ENCODE measurements around the gene KLHDC7A. TPM values are rescaled to one million over a fixed set of nuclear protein-coding genes. Genes with fewer than 3 reads are reported as not detected.

The KLHDC7A gene
- polyA plus RNA-seq, 1 donor: 9.7 TPM

GRCh38 chr1:18501833-18502232, 21.1 kb downstream of the KLHDC7A start:
- no peak for DNase-seq

DNA sequence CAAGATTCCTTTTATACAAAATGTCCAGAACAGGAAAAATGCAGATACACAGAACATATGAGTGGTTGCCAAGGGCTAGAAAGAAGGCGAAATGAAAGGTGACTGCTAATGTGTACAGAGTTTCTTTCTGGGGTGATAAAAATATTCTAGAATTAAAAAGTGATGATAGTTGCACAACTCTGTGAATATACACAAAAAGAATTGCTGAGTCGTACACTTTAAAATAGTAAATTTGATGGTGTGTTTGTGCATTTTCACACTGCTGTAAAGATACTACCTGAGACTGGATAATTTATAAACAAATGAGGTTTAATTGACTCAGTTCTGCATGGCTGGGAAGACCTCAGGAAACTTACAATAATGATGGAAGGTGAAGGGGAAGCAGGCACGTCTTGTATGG, 23.9 kb downstream of the KLHDC7A start:
- DNase-seq: no peak

- no peak for DNase-seq
These were observed 24.9 kb downstream of the KLHDC7A start for GRCh38 chr1:18505666-18506065.

- DNase-seq: no peak
These were observed 27.4 kb downstream of the KLHDC7A start for GRCh38 chr1:18508084-18508483.

DNA sequence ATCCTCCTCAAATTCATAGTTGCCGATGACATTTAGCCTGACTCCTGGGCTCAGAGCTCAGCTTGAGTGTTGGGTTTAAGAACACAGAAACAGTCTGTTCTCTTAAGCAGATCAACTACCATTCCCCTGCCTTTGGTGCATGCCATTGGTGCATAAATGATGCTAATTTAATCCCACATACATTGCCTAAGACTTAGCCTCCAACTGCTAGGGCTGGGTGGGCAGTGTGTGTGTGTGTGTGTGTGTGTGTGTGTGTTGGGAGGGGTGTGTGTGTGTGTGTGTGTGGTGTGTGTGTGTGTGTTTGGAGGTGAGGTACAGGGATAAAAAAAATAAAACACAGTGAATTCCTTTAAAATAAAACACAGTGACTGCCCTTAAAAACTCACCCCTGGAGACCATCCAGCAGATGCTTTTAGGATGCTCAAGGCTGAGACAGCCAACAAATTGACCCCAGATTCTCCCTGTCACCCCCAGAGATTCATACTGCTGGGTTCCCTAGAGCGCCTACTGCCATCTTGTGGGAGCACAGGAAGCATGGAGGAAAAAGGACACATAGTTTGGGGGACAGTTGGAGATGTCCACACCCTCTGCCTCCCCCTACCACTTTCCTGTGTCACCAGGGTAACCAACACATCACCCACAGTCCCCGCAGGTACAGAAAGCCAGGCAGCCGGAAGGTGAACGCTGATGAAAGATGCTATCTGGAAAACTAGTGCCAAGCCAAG, 30.6 kb downstream of the KLHDC7A start:
- DNase-seq: no peak

DNA sequence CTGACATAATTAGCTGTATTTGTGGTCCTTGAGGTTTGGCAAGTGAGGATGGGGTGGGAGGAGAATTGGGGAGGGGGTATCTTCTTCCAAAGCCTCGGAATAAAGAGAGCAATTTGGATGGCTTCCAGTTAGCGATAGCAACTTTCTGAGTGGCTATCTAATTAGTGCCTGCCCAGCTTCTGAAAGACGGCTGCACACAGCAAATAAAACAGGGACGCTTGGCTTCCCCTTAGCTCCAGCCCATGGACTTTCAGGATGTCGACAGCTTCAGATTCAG, 31.1 kb downstream of the KLHDC7A start:
- DNase-seq: no peak

GRCh38 chr1:18512883-18513282, 32.2 kb downstream of the KLHDC7A start:
- no peak for DNase-seq

DNA sequence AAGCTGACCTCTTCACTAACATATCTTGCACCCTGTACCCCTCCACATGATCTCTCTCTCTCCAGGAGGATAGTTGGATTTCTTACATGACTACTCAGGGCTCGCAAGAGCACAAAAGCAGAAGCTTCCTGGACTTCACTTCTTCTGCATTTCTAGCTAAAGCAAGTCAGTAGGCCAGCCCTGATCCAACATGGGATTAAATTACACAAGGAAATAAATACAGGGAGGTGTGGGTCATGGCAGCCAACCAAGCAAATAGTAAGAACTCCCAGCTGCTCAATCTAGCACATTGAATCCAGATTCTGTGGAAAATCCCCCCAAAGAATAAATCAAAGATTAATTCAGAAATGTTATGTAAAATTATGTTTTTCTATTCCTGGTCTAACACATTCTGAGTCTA, 33.3 kb downstream of the KLHDC7A start:
- no peak for DNase-seq

- no peak for DNase-seq
These were observed 34.5 kb downstream of the KLHDC7A start for GRCh38 chr1:18515120-18515667.

- DNase-seq: no peak
These were observed 35.7 kb downstream of the KLHDC7A start for GRCh38 chr1:18516473-18516872.

DNA sequence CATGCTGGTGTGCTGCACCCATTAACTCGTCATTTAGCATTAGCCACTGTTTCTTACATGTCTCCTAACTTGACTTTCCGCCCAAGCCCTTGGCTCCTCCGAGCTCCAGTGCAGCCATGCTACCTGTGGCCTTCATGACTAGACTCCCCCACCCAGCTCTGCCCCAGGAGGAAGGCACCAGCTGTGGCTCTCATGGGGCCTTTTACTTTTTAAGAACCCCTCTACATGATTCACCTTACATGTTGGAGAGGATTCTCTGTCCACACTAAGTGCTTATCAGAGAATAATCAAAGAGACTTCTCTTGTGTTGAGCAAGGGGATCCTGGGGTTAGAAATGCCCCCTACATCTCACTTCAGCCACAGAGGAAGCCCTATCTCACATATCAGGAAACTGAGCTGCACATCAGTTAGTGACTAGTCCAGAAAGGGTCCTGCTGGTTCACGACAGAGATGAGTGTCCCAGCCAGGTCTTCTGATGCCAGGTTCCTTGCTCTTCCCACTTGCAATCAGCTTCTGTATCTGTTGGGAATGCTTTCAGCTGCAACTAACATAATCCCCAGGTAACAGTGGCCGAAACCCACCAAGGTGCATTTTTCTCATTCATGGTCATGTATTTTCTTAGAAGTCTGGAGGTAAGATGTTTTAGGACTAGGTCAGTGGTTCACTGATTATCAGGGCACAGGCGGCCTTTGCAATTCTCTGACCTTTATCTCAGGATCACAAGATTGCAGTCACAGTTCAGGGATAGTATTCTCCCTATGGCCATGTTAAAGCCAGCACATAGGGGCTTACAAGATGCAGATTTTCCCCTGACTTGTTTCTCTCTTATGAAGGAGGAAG, 45.9 kb downstream of the KLHDC7A start:
- DNase-seq: no peak

DNA sequence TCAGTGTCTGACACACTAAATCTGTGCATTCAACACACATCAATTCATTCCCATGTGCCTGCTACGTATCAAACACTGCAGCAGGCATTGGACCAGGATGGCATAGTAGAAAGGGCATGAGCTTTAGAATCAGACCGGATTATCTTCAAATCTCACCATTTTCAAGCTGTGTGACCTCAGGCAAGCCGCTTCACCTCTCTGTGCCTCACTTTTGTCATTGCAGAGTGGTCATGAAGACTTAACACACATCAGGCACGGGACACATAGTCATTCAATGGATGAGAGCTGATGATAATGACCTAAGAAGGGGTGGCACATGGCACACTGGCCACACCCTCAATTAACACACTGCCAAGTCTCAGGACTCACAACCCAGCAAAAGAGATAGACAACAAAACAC, 46.8 kb downstream of the KLHDC7A start:
- no peak for DNase-seq

GRCh38 chr1:18527921-18528320, 47.2 kb downstream of the KLHDC7A start:
- no peak for DNase-seq

DNA sequence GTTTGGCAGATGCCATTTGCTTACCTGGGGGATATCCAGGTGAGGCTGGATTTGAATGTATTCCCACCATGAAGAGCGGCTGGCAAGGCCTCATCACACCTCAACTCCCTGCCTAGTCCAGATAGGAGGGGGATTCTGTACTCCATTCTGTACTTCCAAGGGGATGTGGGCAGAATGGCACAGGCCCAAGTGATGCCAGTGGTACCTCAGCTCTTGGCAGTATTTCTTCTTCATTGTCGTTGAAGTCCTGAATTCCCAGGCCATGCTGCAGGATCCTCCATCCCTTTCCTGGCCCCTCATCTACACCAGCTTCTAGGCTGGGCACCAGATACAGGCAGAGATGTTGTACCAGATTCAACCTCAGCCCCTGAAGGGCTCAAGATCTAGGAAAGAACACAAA, 47.9 kb downstream of the KLHDC7A start:
- DNase-seq: no peak

DNA sequence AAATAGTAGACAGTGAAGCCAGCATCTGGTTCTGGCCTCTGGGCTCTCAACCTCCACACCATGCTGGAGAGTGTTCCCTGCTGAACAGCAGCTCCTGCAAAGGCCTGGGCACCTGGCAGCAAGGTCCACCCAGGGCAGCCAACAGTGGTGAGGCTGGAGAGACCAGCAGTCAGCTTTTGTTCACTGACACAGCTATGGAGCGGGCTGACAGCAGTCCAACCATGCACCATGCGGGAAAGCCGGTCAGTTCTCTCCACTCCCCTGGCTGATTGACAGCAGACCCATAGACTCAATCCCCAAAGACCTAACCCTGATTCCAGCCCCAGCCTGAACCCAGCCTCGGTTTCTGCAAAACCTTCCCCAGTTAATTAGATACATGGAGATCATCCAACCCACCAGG, 49.0 kb downstream of the KLHDC7A start:
- DNase-seq: no peak

- no peak for DNase-seq
These were observed 50.1 kb downstream of the KLHDC7A start for GRCh38 chr1:18530587-18531502.

GRCh38 chr1:18531503-18531845, 50.7 kb downstream of the KLHDC7A start:
- DNase-seq: no peak

DNA sequence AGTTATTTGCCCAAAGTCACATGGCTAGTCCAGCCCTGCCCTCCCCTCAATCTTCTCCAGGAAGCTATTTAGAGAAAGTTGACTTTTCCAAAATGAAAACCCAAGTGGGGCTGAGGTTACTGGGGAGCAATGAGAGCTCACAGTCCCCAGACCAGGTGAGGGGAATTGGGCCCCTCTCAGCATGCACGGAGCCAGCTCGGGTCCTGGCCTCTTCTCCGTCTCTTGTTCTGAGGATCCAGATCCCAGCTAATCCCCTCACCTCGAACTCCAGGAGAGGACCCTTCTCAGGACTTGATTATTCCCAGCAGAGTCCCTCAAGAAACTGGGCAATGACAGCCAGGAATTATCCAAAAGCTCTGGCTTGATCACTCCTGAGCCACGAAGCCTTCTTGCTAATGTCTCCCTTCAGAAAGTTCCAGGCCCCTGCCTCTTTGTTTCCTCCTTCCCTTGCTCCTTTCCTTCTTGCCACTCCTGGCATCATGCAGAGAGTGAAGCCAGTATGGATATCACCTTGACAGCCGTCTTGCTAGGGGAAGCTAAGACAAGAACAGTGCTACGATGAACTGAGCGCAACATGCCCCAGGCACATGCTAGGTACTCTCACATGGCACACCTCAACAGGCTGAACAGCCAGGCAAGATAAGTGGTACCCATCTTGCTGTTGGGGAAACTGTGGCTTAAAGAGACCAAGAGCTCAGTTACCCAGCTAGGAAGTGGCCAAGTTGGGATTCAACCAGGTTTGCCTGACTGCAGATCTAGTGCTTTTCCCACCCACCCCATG, 51.9 kb downstream of the KLHDC7A start:
- no peak for DNase-seq

DNA sequence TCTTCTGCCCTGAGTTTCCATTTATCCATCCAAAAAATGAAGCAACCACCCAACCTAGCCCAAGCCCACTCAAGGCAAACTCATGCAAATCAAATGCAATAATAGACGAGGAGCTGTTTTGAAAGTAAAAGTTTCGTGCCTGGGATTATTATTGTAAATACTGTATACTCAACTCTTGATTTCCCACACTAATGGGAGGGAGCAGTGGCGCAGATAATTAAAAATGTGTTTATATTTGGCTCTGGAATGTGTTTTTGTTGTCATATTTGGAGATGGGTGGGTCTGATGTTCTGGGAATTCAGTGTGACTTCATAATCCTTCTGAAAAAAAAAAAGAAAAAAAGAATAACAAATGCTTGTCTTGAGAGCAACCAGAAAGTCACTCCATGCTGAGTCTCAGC, 52.5 kb downstream of the KLHDC7A start:
- no peak for DNase-seq

GRCh38 chr1:18534810-18535205, 54.1 kb downstream of the KLHDC7A start:
- DNase-seq: no peak
